GM23338 (cell line): ENCODE data around the gene SLC23A2.

Experiments used
- CREB1 ChIP-seq: fragments of 250-450 bp; sonication (Bioruptor Pico); IDR thresholded peaks from 2 replicates; pipeline ENCODE4 v1.5.0; 2020; ENCODE audit warnings: low read depth, mild to moderate bottlenecking, moderate library complexity
- CTCF ChIP-seq, 2 experiments: fragments of 200-600 bp in 1 of 2; sonication (generic) in 1 of 2; conservative IDR thresholded peaks; 2 replicates each; pipeline versions ENCODE4 v1.5.1 to v1.6.1; 2016 to 2017; ENCODE audit warnings: antibody characterized with exemption in 2 of 2, low read depth in 2 of 2, mild to moderate bottlenecking in 2 of 2, moderate library complexity in 1 of 2
- ETS1 ChIP-seq: IDR thresholded peaks from 2 replicates; pipeline ENCODE4 v1.6.1; 2016; ENCODE audit warnings: antibody characterized with exemption
- EZH2 ChIP-seq: fragments of 200-600 bp; sonication (generic); IDR thresholded peaks from one replicate; pipeline ENCODE4 v1.8.0; 2017; ENCODE audit warnings: antibody characterized with exemption, mild to moderate bottlenecking, low read depth; ENCODE audit not compliant: unreplicated experiment
- EZH2phosphoT487 ChIP-seq: fragments of 200-600 bp; sonication (generic); IDR thresholded peaks from one replicate; pipeline ENCODE4 v1.8.1; 2018; ENCODE audit warnings: antibody characterized with exemption; ENCODE audit not compliant: unreplicated experiment
- JUNB ChIP-seq: IDR thresholded peaks from one replicate; pipeline ENCODE4 v1.6.1; 2016; ENCODE audit warnings: antibody characterized with exemption; ENCODE audit not compliant: unreplicated experiment
- POLR2AphosphoS5 ChIP-seq: IDR thresholded peaks from 2 replicates; pipeline ENCODE4 v1.6.1; 2016; ENCODE audit warnings: antibody characterized with exemption, low read depth
- REST ChIP-seq: IDR thresholded peaks from one replicate; pipeline ENCODE4 v1.6.1; 2018; ENCODE audit warnings: antibody characterized with exemption; ENCODE audit not compliant: unreplicated experiment
- ZNF462 ChIP-seq: fragments of 250-450 bp; sonication (Bioruptor Pico); IDR thresholded peaks from 2 replicates; pipeline ENCODE4 v1.5.0; 2020; ENCODE audit warnings: mild to moderate bottlenecking, moderate library complexity

GRCh38 chr20:4973330-4974097 is 27.8 kb downstream of the SLC23A2 start:
- TF ChIP-seq CTCF (conservative IDR thresholded peaks at IDR 0.05; ENCODE audit: low read depth in 2 of 2): no peak
- TF ChIP-seq EZH2: no peak
- TF ChIP-seq POLR2AphosphoS5: no peak
- no peak for TF ChIP-seq REST
- TF ChIP-seq CREB1 (CRISPR knock-in tag): no peak
- no peak for TF ChIP-seq JUNB
- TF ChIP-seq ZNF462 (CRISPR knock-in tag): no peak
- TF ChIP-seq EZH2phosphoT487: no peak
- TF ChIP-seq ETS1: no peak
